ENCODE results near the gene NOS1AP. TPM values are rescaled to one million over a fixed set of nuclear protein-coding genes. Genes with fewer than 3 reads are reported as not detected.

NOS1AP gene
- total and polyA plus RNA-seq, 2 experiments from 2014 or later, result 5.8 to 6.6 TPM

DNA sequence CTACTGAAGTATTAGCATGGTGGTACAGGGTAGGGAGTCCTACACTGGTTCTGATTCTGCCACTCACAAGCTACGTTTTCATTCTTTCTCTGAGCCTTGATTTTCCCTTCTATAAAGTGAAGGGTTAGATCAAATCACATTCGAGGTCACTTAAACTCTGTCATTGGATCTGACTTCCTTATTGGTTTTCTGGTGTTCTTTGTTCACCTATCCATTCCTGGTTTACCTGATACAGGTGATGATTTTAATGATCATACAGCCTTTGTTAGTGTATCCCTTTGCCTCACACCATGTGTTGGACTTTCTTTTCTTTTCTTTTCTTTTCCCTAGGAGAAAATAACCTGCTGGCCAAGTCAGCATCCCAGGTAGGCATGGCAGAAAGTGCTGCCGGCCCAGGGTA is 74.8 kb downstream of the NOS1AP start:
- H3K4me3 ChIP-seq, result peak overlapping the region; percentile 4; the same call in 1 of the 2 replicates

More for the DNA sequence above, 74.8 kb downstream of the NOS1AP start:
- no peak overlapping the region for H2AFZ ChIP-seq
- H3K27me3 ChIP-seq (ENCODE audit: insufficient read depth), result 0 out of 2 replicates have a peak, but pooled peaks cover 6% of the 10 kb centered on the region
- ATAC-seq (no peak), DNase-seq (ENCODE audit: low spot score) (no peak)
- Mint-ChIP-seq H3K36me3 (ENCODE audit: low read depth) (peaks cover 4% of the 10 kb centered on the region; the same call in 1 of the 3 replicates), H3K4me3 (no peak overlapping the region), H3K27ac (no peak overlapping the region), H3K4me1 (peaks cover 37% of the 10 kb centered on the region), H3K27me3 (ENCODE audit: insufficient read depth, low read depth, poor library complexity) (peaks cover 7% of the 10 kb centered on the region), H3K9me3 (no peaks in the 10 kb centered on the region)
- no peaks in the 10 kb centered on the region for H4K20me1 ChIP-seq (replicated peaks; ENCODE audit: insufficient read depth)
- peak overlapping the region; percentile 79; the same call in 1 of the 2 replicates for H3K4me2 ChIP-seq
- H3K27ac ChIP-seq (ENCODE audit: low read depth), result peak overlapping the region; percentile 39
- no peaks in the 10 kb centered on the region for H3K36me3 ChIP-seq (ENCODE audit: insufficient read depth)
- peaks cover 51% of the 10 kb centered on the region for H3K79me2 ChIP-seq (replicated peaks; ENCODE audit: insufficient read depth)
- H3K9me2 ChIP-seq (ENCODE audit: insufficient read depth), result no peaks in the 10 kb centered on the region
- 0 out of 2 replicates have a peak, but pooled peaks cover 5% of the 10 kb centered on the region for H3F3A ChIP-seq (replicated peaks; ENCODE audit: low read depth)
- no peak for TF ChIP-seq EZH2 (IDR thresholded peaks at IDR 0.05; ENCODE audit: low read depth, unreplicated experiment)
- no peak for TF ChIP-seq NANOG (IDR thresholded peaks at IDR 0.05; ENCODE audit: borderline replicate concordance)
- TF ChIP-seq ZNF114 (CRISPR knock-in tag; IDR thresholded peaks at IDR 0.05), result no peak
- TF ChIP-seq, protein P1, sequence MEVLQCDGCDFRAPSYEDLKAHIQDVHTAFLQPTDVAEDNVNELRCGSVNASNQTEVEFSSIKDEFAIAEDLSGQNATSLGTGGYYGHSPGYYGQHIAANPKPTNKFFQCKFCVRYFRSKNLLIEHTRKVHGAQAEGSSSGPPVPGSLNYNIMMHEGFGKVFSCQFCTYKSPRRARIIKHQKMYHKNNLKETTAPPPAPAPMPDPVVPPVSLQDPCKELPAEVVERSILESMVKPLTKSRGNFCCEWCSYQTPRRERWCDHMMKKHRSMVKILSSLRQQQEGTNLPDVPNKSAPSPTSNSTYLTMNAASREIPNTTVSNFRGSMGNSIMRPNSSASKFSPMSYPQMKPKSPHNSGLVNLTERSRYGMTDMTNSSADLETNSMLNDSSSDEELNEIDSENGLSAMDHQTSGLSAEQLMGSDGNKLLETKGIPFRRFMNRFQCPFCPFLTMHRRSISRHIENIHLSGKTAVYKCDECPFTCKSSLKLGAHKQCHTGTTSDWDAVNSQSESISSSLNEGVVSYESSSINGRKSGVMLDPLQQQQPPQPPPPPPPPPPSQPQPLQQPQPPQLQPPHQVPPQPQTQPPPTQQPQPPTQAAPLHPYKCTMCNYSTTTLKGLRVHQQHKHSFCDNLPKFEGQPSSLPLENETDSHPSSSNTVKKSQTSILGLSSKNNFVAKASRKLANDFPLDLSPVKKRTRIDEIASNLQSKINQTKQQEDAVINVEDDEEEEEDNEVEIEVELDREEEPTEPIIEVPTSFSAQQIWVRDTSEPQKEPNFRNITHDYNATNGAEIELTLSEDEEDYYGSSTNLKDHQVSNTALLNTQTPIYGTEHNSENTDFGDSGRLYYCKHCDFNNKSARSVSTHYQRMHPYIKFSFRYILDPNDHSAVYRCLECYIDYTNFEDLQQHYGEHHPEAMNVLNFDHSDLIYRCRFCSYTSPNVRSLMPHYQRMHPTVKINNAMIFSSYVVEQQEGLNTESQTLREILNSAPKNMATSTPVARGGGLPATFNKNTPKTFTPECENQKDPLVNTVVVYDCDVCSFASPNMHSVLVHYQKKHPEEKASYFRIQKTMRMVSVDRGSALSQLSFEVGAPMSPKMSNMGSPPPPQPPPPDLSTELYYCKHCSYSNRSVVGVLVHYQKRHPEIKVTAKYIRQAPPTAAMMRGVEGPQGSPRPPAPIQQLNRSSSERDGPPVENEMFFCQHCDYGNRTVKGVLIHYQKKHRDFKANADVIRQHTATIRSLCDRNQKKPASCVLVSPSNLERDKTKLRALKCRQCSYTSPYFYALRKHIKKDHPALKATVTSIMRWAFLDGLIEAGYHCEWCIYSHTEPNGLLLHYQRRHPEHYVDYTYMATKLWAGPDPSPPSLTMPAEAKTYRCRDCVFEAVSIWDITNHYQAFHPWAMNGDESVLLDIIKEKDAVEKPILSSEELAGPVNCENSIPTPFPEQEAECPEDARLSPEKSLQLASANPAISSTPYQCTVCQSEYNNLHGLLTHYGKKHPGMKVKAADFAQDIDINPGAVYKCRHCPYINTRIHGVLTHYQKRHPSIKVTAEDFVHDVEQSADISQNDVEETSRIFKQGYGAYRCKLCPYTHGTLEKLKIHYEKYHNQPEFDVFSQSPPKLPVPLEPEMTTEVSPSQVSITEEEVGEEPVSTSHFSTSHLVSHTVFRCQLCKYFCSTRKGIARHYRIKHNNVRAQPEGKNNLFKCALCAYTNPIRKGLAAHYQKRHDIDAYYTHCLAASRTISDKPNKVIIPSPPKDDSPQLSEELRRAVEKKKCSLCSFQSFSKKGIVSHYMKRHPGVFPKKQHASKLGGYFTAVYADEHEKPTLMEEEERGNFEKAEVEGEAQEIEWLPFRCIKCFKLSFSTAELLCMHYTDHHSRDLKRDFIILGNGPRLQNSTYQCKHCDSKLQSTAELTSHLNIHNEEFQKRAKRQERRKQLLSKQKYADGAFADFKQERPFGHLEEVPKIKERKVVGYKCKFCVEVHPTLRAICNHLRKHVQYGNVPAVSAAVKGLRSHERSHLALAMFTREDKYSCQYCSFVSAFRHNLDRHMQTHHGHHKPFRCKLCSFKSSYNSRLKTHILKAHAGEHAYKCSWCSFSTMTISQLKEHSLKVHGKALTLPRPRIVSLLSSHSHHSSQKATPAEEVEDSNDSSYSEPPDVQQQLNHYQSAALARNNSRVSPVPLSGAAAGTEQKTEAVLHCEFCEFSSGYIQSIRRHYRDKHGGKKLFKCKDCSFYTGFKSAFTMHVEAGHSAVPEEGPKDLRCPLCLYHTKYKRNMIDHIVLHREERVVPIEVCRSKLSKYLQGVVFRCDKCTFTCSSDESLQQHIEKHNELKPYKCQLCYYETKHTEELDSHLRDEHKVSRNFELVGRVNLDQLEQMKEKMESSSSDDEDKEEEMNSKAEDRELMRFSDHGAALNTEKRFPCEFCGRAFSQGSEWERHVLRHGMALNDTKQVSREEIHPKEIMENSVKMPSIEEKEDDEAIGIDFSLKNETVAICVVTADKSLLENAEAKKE (CRISPR knock-in tag; IDR thresholded peaks at IDR 0.05), result no peak
- no peak for TF ChIP-seq JUNB (IDR thresholded peaks at IDR 0.05; ENCODE audit: unreplicated experiment)
- TF ChIP-seq POLR2AphosphoS5 (IDR thresholded peaks at IDR 0.05; ENCODE audit: low read depth), result no peak
- TF ChIP-seq, protein P2, sequence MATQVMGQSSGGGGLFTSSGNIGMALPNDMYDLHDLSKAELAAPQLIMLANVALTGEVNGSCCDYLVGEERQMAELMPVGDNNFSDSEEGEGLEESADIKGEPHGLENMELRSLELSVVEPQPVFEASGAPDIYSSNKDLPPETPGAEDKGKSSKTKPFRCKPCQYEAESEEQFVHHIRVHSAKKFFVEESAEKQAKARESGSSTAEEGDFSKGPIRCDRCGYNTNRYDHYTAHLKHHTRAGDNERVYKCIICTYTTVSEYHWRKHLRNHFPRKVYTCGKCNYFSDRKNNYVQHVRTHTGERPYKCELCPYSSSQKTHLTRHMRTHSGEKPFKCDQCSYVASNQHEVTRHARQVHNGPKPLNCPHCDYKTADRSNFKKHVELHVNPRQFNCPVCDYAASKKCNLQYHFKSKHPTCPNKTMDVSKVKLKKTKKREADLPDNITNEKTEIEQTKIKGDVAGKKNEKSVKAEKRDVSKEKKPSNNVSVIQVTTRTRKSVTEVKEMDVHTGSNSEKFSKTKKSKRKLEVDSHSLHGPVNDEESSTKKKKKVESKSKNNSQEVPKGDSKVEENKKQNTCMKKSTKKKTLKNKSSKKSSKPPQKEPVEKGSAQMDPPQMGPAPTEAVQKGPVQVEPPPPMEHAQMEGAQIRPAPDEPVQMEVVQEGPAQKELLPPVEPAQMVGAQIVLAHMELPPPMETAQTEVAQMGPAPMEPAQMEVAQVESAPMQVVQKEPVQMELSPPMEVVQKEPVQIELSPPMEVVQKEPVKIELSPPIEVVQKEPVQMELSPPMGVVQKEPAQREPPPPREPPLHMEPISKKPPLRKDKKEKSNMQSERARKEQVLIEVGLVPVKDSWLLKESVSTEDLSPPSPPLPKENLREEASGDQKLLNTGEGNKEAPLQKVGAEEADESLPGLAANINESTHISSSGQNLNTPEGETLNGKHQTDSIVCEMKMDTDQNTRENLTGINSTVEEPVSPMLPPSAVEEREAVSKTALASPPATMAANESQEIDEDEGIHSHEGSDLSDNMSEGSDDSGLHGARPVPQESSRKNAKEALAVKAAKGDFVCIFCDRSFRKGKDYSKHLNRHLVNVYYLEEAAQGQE (IDR thresholded peaks at IDR 0.05; ENCODE audit: unreplicated experiment), result no peak
- TF ChIP-seq, protein P3, sequence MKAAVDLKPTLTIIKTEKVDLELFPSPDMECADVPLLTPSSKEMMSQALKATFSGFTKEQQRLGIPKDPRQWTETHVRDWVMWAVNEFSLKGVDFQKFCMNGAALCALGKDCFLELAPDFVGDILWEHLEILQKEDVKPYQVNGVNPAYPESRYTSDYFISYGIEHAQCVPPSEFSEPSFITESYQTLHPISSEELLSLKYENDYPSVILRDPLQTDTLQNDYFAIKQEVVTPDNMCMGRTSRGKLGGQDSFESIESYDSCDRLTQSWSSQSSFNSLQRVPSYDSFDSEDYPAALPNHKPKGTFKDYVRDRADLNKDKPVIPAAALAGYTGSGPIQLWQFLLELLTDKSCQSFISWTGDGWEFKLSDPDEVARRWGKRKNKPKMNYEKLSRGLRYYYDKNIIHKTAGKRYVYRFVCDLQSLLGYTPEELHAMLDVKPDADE (IDR thresholded peaks at IDR 0.05), result no peak
- no peak for TF ChIP-seq ZNF331 (CRISPR knock-in tag; IDR thresholded peaks at IDR 0.05; ENCODE audit: low read depth)
- TF ChIP-seq EZH2phosphoT487 (IDR thresholded peaks at IDR 0.05; ENCODE audit: unreplicated experiment), result no peak
- TF ChIP-seq STAT1 (IDR thresholded peaks at IDR 0.05; ENCODE audit: unreplicated experiment), result no peak
- TF ChIP-seq CREB1 (CRISPR knock-in tag; IDR thresholded peaks at IDR 0.05; ENCODE audit: low read depth), result no peak
- TF ChIP-seq, protein P4, sequence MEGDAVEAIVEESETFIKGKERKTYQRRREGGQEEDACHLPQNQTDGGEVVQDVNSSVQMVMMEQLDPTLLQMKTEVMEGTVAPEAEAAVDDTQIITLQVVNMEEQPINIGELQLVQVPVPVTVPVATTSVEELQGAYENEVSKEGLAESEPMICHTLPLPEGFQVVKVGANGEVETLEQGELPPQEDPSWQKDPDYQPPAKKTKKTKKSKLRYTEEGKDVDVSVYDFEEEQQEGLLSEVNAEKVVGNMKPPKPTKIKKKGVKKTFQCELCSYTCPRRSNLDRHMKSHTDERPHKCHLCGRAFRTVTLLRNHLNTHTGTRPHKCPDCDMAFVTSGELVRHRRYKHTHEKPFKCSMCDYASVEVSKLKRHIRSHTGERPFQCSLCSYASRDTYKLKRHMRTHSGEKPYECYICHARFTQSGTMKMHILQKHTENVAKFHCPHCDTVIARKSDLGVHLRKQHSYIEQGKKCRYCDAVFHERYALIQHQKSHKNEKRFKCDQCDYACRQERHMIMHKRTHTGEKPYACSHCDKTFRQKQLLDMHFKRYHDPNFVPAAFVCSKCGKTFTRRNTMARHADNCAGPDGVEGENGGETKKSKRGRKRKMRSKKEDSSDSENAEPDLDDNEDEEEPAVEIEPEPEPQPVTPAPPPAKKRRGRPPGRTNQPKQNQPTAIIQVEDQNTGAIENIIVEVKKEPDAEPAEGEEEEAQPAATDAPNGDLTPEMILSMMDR (conservative IDR thresholded peaks at IDR 0.05; ENCODE audit: low read depth in 2 of 2), result no peak
- peaks cover 49% of the 10 kb centered on the region for H3K4me1 ChIP-seq (ENCODE audit: insufficient read depth)
